K562 (cell line): ENCODE measurements around the gene ZNF106. TPM values are rescaled to one million over a fixed set of nuclear protein-coding genes. Genes with fewer than 3 reads are reported as not detected.

ENCODE experiments used
- ATAC-seq: fragments of 200-7000 bp; cut with Tn5 transposase; 3 replicates; pipeline ENCODE4 v1.9.1; 2020; ENCODE audit warnings: moderate library complexity
- BruUV-seq: library from RNA; stranded (reverse); fragments of 400-500 nt; replicated peaks from 2 replicates; lab custom pipeline; 2021; lab: Mats Ljungman, UMichigan
- CTCF ChIA-PET: fragments of 300-600 bp; formaldehyde crosslinking; extraction: SDS; loops from one replicate; lab custom pipeline; 2021; ENCODE audit warnings: low intra/inter-chr PET ratio; lab: Yijun Ruan, JAX
- POLR2A ChIA-PET: fragments of 300-600, 350-650 bp; sonication (Branson Sonifier 250); formaldehyde crosslinking; extraction: SDS; loops from one replicate; lab custom pipeline; 2021; ENCODE audit warnings: antibody characterized with exemption, inconsistent platforms; lab: Yijun Ruan, JAX
- DNase-seq, 4 experiments: peaks; one replicate each; pipeline versions ENCODE4 v3.0.0 to v3.0.0-alpha.2; 2011 to 2018; ENCODE audit warnings: low spot score in 3 of 4, mixed read lengths in 3 of 4; ENCODE audit errors: extremely low read depth in 1 of 4
- FAIRE-seq: peaks from 2 replicates; lab custom pipeline; 2011; peaks lifted over from hg19 to GRCh38; lab: Jason Lieb, UNC
- H2AFZ ChIP-seq: 2 replicates; pipeline ENCODE4 v1.6.0; 2011; ENCODE audit warnings: low read depth, low read length, control low read depth, inconsistent platforms
- H3K27ac ChIP-seq: fragments of 200-600 bp; 3 replicates; pipeline ENCODE4 v1.8.0; 2011; ENCODE audit warnings: low read depth, mild to moderate bottlenecking, control low read depth, inconsistent platforms, low read length, moderate library complexity, mixed read lengths; ENCODE audit errors: extremely low read depth
- H3K27me3 ChIP-seq, 2 experiments: fragments of 300-600 bp in 1 of 2; 2 replicates in 1 of 2; 3 replicates in 1 of 2; pipeline versions ENCODE4 v1.6.0 to v1.8.0; 2011; ENCODE audit warnings: inconsistent platforms in 2 of 2, low read length in 2 of 2, mild to moderate bottlenecking in 1 of 2, mixed read lengths in 1 of 2, moderate library complexity in 1 of 2; ENCODE audit not compliant: control insufficient read depth in 2 of 2, insufficient read depth in 2 of 2
- H3K36me3 ChIP-seq: fragments of 300-600 bp; 3 replicates; pipeline ENCODE4 v1.8.0; 2011; ENCODE audit warnings: mild to moderate bottlenecking, low read length, inconsistent platforms; ENCODE audit not compliant: control insufficient read depth, insufficient read depth
- H3K4me1 ChIP-seq, 2 experiments: fragments of 200-600 bp in 1 of 2; replicated peaks in 1 of 2; 2 replicates in 1 of 2; 3 replicates in 1 of 2; pipeline versions ENCODE4 v1.5.1 to v1.8.0; 2011; ENCODE audit warnings: inconsistent platforms in 2 of 2, low read length in 2 of 2, mild to moderate bottlenecking in 1 of 2, mixed read lengths in 1 of 2, moderate library complexity in 1 of 2; ENCODE audit not compliant: control insufficient read depth in 2 of 2, insufficient read depth in 2 of 2
- H3K4me2 ChIP-seq: 2 replicates; pipeline ENCODE4 v1.6.1; 2011; ENCODE audit warnings: low read length, control low read depth, inconsistent platforms, mixed read lengths; ENCODE audit not compliant: insufficient read depth
- H3K4me3 ChIP-seq: fragments of 200-600 bp; sonication (generic), shearing (Covaris generic); 2 replicates; pipeline ENCODE4 v1.5.1; 2016; ENCODE audit warnings: control low read depth, inconsistent platforms
- H3K79me2 ChIP-seq: fragments of 200-600 bp; 3 replicates; pipeline ENCODE4 v1.8.0; 2011; ENCODE audit warnings: low read length, inconsistent platforms; ENCODE audit not compliant: control insufficient read depth, insufficient read depth
- H3K9ac ChIP-seq, 2 experiments: 2 replicates each; pipeline versions ENCODE4 v1.6.0 to v1.6.1; 2011; ENCODE audit warnings: low read depth in 2 of 2, low read length in 2 of 2, control low read depth in 1 of 2, inconsistent platforms in 1 of 2, mild to moderate bottlenecking in 1 of 2, mixed read lengths in 1 of 2; ENCODE audit not compliant: insufficient read depth in 1 of 2
- H3K9me1 ChIP-seq: one replicate; pipeline ENCODE4 v1.6.0; 2011; ENCODE audit warnings: inconsistent platforms, mild to moderate bottlenecking, low read length, moderate library complexity; ENCODE audit not compliant: control insufficient read depth, insufficient read depth
- H3K9me3 ChIP-seq: replicated peaks from 2 replicates; pipeline ENCODE4 v1.5.1; 2011; ENCODE audit warnings: low read depth, low read length, inconsistent platforms; ENCODE audit not compliant: control insufficient read depth, insufficient read depth
- H4K20me1 ChIP-seq: replicated peaks from 2 replicates; pipeline ENCODE4 v1.6.1; 2011; ENCODE audit warnings: low read length, inconsistent platforms, mixed read lengths; ENCODE audit not compliant: control insufficient read depth, insufficient read depth
- ATF3 ChIP-seq, 2 experiments: fragments of 450-650 bp in 1 of 2; sonication (generic) in 1 of 2; formaldehyde crosslinking in 1 of 2; IDR thresholded peaks in 1 of 2; conservative IDR thresholded peaks in 1 of 2; 2 replicates each; pipeline versions ENCODE4 v1.6.1 to v1.8.1; 2016 to 2023; ENCODE audit warnings: mild to moderate bottlenecking in 2 of 2, moderate library complexity in 2 of 2, inconsistent platforms in 1 of 2, missing genetic modification reagents in 1 of 2
- CAMTA2 ChIP-seq: fragments of 250-450 bp; sonication (Bioruptor Pico); conservative IDR thresholded peaks from 2 replicates; pipeline ENCODE4 v1.5.1; 2022
- E2F5 ChIP-seq: sonication (generic); formaldehyde crosslinking; IDR thresholded peaks from 2 replicates; pipeline ENCODE4 v1.8.0; 2022; ENCODE audit warnings: mild to moderate bottlenecking, missing genetic modification reagents
- FOS ChIP-seq: IDR thresholded peaks from 3 replicates; pipeline ENCODE4 v1.6.1; 2011; ENCODE audit not compliant: insufficient read length; ENCODE audit errors: extremely low read depth
- FOXP1 ChIP-seq: sonication (generic); formaldehyde crosslinking; IDR thresholded peaks from 2 replicates; pipeline ENCODE4 v1.8.0; 2022; ENCODE audit warnings: mild to moderate bottlenecking, missing genetic modification reagents
- KAT2B ChIP-seq: IDR thresholded peaks from one replicate; pipeline ENCODE4 v1.6.1; 2012; ENCODE audit warnings: low read depth, mild to moderate bottlenecking, control low read depth, inconsistent platforms, low read length, moderate library complexity
- SP1 ChIP-seq: sonication (generic); formaldehyde crosslinking; IDR thresholded peaks from 2 replicates; pipeline ENCODE4 v1.8.1; 2022; ENCODE audit warnings: mild to moderate bottlenecking, missing genetic modification reagents
- ZNF121 ChIP-seq: sonication (generic); formaldehyde crosslinking; conservative IDR thresholded peaks from 2 replicates; pipeline ENCODE4 v1.8.0; 2022; ENCODE audit warnings: missing genetic modification reagents
- ZNF407 ChIP-seq: fragments of 450-650 bp; IDR thresholded peaks from 2 replicates; pipeline ENCODE4 v1.6.1; 2016; ENCODE audit warnings: low read depth
- ZNF436 ChIP-seq: fragments of 250-450, 450-650 bp; sonication (Bioruptor Pico); formaldehyde crosslinking; IDR thresholded peaks from 2 replicates; pipeline ENCODE4 v1.7.0; 2020; ENCODE audit warnings: mild to moderate bottlenecking
- ZNF76 ChIP-seq: fragments of 250-450 bp; sonication (Bioruptor Pico); IDR thresholded peaks from 2 replicates; pipeline ENCODE4 v1.4.0; 2020; ENCODE audit warnings: mild to moderate bottlenecking, moderate library complexity, borderline replicate concordance
- WGBS: fragments of 100-300 bp; shearing (Covaris generic); methylation state at CpG from one replicate; pipeline ENCODE4 v1.1.6; 2016; ENCODE audit warnings: low coverage, mixed read lengths; ENCODE audit not compliant: insufficient coverage; ENCODE audit errors: missing lambda C conversion rate; 5-methylcytosine and 5-hydroxymethylcytosine counted together
- in situ Hi-C: fragments of 300-500 bp; cut with MboI; formaldehyde crosslinking; loops from 4 replicates; pipeline ENCODE4 v1.15.0; 2018; ENCODE audit warnings: inconsistent platforms, mixed read lengths
- intact Hi-C: fragments of 100-400 bp; cut with micrococcal nuclease; formaldehyde crosslinking; loops from 2 replicates; pipeline ENCODE4 v1.14.2; 2022
- polyA plus RNA-seq, 8 experiments: library from polyadenylated mRNA; depleted of rRNA in 4 of 8; stranded (reverse) in 5 of 8; unstranded in 3 of 8; fragments of >200 nt; fragmentation: Nextera tagmentation in 2 of 8; fragmentation: Illumina TruSeq in 1 of 8; extraction: Ambion mirVana in 2 of 8; extraction: Trizol in 1 of 8; gene quantifications; 2 replicates each; pipeline versions ENCODE4 v1.2.1 to v1.2.3, GENCODE V29; 2011 to 2014; ENCODE audit warnings: inconsistent platforms in 1 of 8, missing spikeins in 1 of 8
- total RNA-seq, 7 experiments: library from RNA; depleted of rRNA in 6 of 7; stranded (reverse); fragments of >200 nt in 6 of 7; fragmentation: Illumina TruSeq in 2 of 7; extraction: Trizol in 2 of 7; gene quantifications; 2 replicates each; pipeline versions ENCODE4 v1.2.1 to v1.2.3, GENCODE V29; 2011 to 2021; ENCODE audit warnings: low replicate concordance in 1 of 7

ZNF106 gene
- total and polyA plus RNA-seq, 9 of the 15 experiments (the other 6 are each of a cell fraction or from before 2014, with no cell fraction given) = 14.4 to 55.3 (median 33.7) TPM

GRCh38 chr15:42533246-42533645, 42.3 kb upstream of the ZNF106 start:
- Histone ChIP-seq H4K20me1 (no peaks in the 10 kb centered on the region), H2AFZ (no peak overlapping the region), H3K9me1 (no peaks in the 10 kb centered on the region), H3K79me2 (no peaks in the 10 kb centered on the region), H3K27ac (no peak overlapping the region), H3K9ac (no peak overlapping the region), H3K9me3 (no peaks in the 10 kb centered on the region), H3K4me1 (no peaks in the 10 kb centered on the region; a peak in 2 of 5 replicates), H3K36me3 (peaks cover 47% of the 10 kb centered on the region), H3K4me3 (no peak overlapping the region), H3K27me3 (no peaks in the 10 kb centered on the region), H3K4me2 (no peak overlapping the region)
- ATAC-seq (no peak), DNase-seq (no peak), FAIRE-seq (no peak)
- TF ChIP-seq SP1 (CRISPR knock-in tag) (no peak), ZNF436 (CRISPR knock-in tag) (no peak), ZNF407 (no peak), CAMTA2 (CRISPR knock-in tag) (no peak), E2F5 (no peak), ZNF121 (CRISPR knock-in tag) (no peak), FOS (no peak), FOXP1 (CRISPR knock-in tag) (no peak), KAT2B (no peak), ZNF76 (no peak), ATF3 (IDR thresholded peaks at IDR 0.05) (no peak), ATF3 (CRISPR knock-in tag; conservative IDR thresholded peaks at IDR 0.05) (no peak)
- 56% methylated on average over 1 of the region's 1 CpG for WGBS
- in situ Hi-C loops (no loop called here), intact Hi-C loops (no loop called here)
- no TSS peak for BruUV-seq
- POLR2A ChIA-PET = interaction anchor here (4.5 kb wide), 1 partner anchor 13 kb away, joined by 31 read pairs; the partner anchor contains the start of gene LRRC57
- CTCF ChIA-PET = no interaction called here
